Measurements from ENCODE around the gene SUSD2.

DNA sequence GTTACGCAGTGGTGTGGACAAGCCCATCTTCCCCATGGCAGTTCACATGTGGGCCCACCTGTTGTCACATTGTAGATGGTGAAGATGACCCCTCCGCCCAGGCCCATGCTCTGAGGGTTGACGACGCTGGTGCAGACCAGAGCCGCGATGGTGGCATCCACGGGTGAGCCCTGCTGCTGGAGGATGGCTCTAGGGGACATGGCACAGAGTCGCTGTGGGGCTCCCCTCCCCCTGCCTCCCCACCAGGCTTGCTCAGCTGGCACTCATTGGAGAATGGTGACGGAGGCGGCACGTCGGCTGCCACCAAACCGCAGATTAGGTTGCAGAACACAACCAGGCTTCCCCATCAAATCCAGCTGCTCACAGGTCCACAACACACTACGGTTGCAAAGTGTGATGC, 52.5 kb downstream of the SUSD2 start:
- TF ChIP-seq CTCF (IDR thresholded peaks at IDR 0.05): no peak
- TF ChIP-seq POLR2AphosphoS5 (IDR thresholded peaks at IDR 0.05): no peak
